Activated naive CD8-positive, alpha-beta T cell treated with anti-CD3 and anti-CD28 coated beads, Interleukin-2, amount 10 ng/mL, durations not matched to agents 7 days and 5 days (primary cell): ENCODE results near the gene PRKD1. TPM values are rescaled to one million over a fixed set of nuclear protein-coding genes. Genes with fewer than 3 reads are reported as not detected.

Experiments used
- ATAC-seq: fragments of 150-1000 bp; cut with Tn5 transposase; one replicate; pipeline ENCODE4 v1.10.0; 2021; ENCODE audit warnings: low read depth, moderate library complexity
- POLR2A ChIA-PET: fragments of 350-600 bp; sonication (Branson Sonifier 250); formaldehyde crosslinking; loops from one replicate; lab custom pipeline; 2021; ENCODE audit warnings: antibody characterized with exemption; lab: Charles Lee
- DNase-seq: peaks from one replicate; pipeline ENCODE4 v3.0.0; 2021
- H3K27ac Mint-ChIP-seq: one replicate; pipeline ENCODE4 v1.8.0; 2022; ENCODE audit warnings: mild to moderate bottlenecking, mixed read lengths
- H3K27me3 Mint-ChIP-seq: one replicate; pipeline ENCODE4 v1.8.0; 2022; ENCODE audit warnings: mild to moderate bottlenecking, moderate library complexity, mixed read lengths
- H3K36me3 Mint-ChIP-seq: one replicate; pipeline ENCODE4 v1.8.0; 2021; ENCODE audit warnings: mild to moderate bottlenecking, mixed read lengths
- H3K4me1 Mint-ChIP-seq: one replicate; pipeline ENCODE4 v1.8.0; 2021; ENCODE audit warnings: mixed read lengths
- H3K4me3 Mint-ChIP-seq: one replicate; pipeline ENCODE4 v1.8.0; 2022; ENCODE audit warnings: mild to moderate bottlenecking, moderate library complexity, mixed read lengths
- H3K9me3 Mint-ChIP-seq: one replicate; pipeline ENCODE4 v1.8.0; 2021; ENCODE audit warnings: mixed read lengths
- total RNA-seq, 2 experiments: library from RNA; stranded (reverse); gene quantifications; one replicate each; pipeline ENCODE4 v1.2.3, GENCODE V29; 2021

Gene PRKD1
- total RNA-seq: not detected

DNA sequence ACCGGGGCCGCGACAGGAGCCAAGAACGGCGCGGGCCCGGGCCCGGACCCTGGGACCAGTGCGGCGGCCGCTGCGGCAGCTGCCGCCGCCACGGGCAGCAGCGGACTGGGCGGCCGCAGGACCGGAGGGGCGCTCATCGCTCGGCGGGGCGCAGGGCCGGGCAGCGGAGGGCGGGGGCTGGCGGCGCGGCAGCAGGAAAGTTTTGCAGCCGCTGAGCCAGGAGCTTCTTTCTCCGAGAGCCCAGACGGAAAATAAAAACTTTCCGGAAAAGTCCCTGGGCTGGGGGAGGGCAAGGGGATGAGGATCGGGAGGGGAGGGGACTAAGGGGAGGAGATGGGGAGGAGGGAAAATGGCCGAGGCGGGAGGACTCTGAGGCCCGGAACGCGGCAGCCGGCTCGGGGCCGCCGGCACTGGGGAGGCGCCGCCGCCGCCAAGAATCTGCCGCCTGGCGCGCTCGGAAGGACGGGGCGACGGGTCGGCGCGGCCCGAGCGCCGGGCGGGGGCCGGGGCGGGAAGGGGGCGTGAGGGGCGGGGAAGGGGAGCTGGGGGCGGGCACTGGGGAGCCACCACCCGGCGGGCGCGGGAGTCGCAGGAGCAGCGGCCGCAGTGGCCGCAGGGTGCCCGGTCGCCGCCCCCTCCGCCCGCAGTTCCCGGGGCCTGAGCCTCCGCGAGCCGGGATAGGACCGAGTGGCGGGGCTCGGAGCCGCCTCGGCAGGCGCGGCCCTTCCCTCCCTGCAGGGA is at the start of gene PRKD1:
Gene PRKD1 (minus strand): TSS at position 472 of the 741 bp plus-strand sequence.
- POLR2A ChIA-PET: no interaction called here

DNA sequence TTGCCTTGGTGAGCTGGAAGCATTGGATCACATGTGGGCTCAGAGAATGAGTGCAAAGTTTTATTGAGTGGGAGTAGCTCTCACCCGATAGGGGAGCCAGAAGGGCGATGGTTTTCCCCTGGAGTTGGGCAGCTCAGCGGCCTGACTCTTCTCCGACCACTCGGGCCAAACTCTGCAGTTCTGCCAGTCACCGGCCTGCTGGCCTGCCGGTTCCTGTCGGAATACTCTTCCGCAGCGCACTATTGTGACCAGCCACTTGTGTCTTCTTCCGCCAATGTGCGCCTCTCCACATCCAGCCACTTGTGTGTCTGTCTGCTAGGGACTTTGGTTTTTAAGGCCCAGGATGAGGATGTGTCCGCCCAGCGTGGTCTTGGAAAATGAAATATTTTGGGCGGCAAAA is 43.5 kb upstream of the PRKD1 start:
- Mint-ChIP-seq H3K4me1 (no peaks in the 10 kb centered on the region), H3K36me3 (no peaks in the 10 kb centered on the region), H3K9me3 (peaks cover 11% of the 10 kb centered on the region), H3K27me3 (no peaks in the 10 kb centered on the region), H3K27ac (no peak overlapping the region), H3K4me3 (no peak overlapping the region)
- POLR2A ChIA-PET: no interaction called here
- ATAC-seq: no peak
- DNase-seq: no peak

More for the DNA sequence above, at the start of gene PRKD1:
- Mint-ChIP-seq H3K4me3 (peak within 1 kb of the TSS; percentile 68), H3K36me3 (peaks cover 3% of the 10 kb centered on the region), H3K27me3 (peaks cover 26% of the 10 kb centered on the region), H3K9me3 (no peaks in the 10 kb centered on the region), H3K27ac (no peak within 1 kb of the TSS), H3K4me1 (peaks cover 5% of the 10 kb centered on the region)
- ATAC-seq: no peak
- DNase-seq: no peak

DNA sequence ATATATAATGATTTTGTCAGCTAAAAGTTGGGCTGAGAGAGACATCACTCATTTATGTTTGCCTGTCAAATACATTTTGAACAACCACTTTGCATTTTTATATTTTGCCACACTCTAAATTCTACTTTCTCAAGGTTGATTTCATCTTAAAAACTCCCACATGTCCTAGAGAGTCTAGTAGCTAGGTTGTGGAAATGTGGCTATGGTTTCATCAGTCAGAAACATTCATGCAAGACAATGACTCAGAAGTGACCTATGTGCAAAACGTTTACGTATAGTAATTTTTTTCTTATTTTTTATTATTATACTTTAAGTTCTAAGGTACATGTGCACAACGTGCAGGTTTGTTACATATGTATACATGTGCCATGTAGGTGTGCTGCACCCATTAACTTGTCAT is 27.4 kb upstream of the PRKD1 start:
- ATAC-seq (no peak), DNase-seq (no peak)
- no peaks in the 10 kb centered on the region for H3K4me1 Mint-ChIP-seq
- H3K36me3 Mint-ChIP-seq: no peaks in the 10 kb centered on the region
- H3K27ac Mint-ChIP-seq: no peak overlapping the region
- H3K4me3 Mint-ChIP-seq: no peak overlapping the region
- H3K9me3 Mint-ChIP-seq: no peaks in the 10 kb centered on the region
- POLR2A ChIA-PET: no interaction called here
- H3K27me3 Mint-ChIP-seq: no peaks in the 10 kb centered on the region

DNA sequence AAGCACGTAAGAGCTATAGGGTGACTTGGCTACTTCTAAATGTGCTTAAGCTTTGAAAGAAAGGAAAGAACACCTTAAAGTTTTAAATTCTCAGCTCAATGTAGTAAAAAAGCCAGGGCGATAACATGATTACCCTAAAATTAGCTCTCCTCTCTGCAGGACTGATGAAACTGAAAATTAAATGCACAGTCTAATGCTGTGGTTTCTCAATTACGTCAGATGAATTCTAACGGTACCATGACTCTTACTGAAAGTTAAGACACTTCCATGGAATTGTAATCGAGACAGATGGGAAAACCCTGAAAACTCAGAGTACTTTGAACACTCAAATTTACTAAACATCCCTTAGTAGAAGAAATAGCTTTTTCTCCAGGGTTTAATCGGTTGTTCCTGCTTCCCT is 25.9 kb upstream of the PRKD1 start:
- Mint-ChIP-seq H3K27me3 (no peaks in the 10 kb centered on the region), H3K4me3 (no peak overlapping the region)
- POLR2A ChIA-PET: no interaction called here

DNA sequence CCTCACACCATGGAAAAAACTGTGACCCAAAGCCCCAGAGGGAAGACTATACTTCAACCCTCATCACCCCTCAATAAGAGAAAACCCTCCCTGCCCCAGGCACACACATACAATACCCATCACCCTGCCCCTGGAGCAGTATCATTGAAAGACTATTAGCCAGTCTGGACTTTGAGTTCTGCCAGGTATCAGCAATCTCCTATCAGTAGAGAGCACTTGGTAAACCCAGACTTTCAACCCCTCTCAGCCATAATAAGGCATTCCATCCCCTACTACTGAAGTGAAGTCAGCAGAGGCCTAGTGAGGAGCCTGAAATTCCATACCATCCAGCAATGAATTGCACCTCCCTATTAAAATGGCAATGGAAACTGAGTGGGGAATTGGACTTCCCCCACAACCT is 16.4 kb upstream of the PRKD1 start:
- no peak for DNase-seq
- no peak for ATAC-seq
- peaks cover 19% of the 10 kb centered on the region for H3K9me3 Mint-ChIP-seq
- H3K27me3 Mint-ChIP-seq: no peaks in the 10 kb centered on the region
- no peak overlapping the region for H3K4me3 Mint-ChIP-seq
- no peaks in the 10 kb centered on the region for H3K4me1 Mint-ChIP-seq
- H3K36me3 Mint-ChIP-seq: no peaks in the 10 kb centered on the region
- POLR2A ChIA-PET: no interaction called here
- no peak overlapping the region for H3K27ac Mint-ChIP-seq

More for the DNA sequence above, 25.9 kb upstream of the PRKD1 start:
- Mint-ChIP-seq H3K4me1 (no peaks in the 10 kb centered on the region), H3K36me3 (no peaks in the 10 kb centered on the region), H3K9me3 (no peaks in the 10 kb centered on the region), H3K27ac (no peak overlapping the region)
- DNase-seq (no peak), ATAC-seq (no peak)

DNA sequence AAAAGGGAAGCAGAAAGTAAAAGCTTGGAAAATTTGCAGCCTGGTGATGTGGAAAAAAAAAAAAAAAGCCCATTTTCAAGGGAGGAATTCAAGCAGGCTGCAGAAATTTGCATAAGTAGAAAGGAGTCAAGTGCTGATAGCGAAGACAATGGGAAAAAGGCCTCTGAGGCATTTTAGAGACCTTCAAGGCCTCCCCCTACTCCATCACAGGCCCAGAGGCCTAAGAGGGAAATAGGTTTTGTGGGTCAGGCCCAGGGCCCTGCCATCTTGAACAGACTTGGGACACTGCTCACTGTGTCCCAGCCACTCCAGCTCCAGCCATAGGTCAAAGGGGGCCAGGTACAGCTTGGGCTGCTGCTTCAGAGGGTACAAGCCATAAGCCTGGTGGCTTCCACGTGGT is 13.8 kb upstream of the PRKD1 start:
- H3K4me1 Mint-ChIP-seq: no peaks in the 10 kb centered on the region
- H3K27me3 Mint-ChIP-seq: no peaks in the 10 kb centered on the region
- DNase-seq: no peak
- POLR2A ChIA-PET: no interaction called here
- no peak for ATAC-seq
- H3K27ac Mint-ChIP-seq: no peak overlapping the region
- no peak overlapping the region for H3K4me3 Mint-ChIP-seq
- H3K9me3 Mint-ChIP-seq: peaks cover 15% of the 10 kb centered on the region
- H3K36me3 Mint-ChIP-seq: no peaks in the 10 kb centered on the region

DNA sequence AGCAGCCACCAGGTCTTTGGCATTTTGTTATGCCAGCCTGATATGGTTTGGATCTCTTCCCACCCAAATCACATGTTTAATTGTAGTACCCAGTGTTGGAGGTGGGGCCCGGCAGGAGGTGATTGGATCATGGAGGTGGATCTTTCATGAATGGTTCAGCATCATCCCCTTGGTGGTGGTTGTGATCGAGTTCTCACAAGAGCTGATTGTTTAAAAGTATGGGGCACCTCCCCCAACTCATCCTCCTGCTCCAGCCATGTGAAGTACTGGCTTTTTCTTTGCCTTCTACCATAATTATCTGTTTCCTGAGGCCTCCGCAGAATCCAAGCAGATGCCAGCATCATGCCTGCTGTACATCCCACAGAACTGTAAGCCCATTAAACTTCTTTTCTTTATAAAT is 12.8 kb upstream of the PRKD1 start:
- Mint-ChIP-seq H3K27me3 (no peaks in the 10 kb centered on the region), H3K27ac (no peak overlapping the region), H3K9me3 (peaks cover 13% of the 10 kb centered on the region), H3K36me3 (no peaks in the 10 kb centered on the region), H3K4me3 (no peak overlapping the region), H3K4me1 (no peaks in the 10 kb centered on the region)
- no peak for DNase-seq
- POLR2A ChIA-PET: no interaction called here
- ATAC-seq: no peak

DNA sequence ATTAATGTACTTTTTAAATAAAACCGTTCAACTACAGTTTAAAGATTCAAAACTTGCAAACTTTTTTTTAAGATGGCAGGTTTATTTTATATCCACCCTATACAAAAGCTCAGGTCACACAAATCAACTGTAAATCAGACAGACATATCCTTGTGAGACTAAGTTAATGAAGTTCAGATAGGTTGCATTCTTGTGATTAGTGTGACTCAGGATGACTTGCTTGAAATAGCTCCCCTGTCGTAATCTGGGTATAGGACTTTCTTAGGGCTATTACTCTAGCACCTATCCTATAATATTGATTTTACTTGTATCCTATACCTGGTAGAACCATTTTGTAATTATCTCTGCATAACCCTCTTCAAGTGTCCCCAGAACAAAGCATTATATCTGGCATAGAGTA is 9.5 kb upstream of the PRKD1 start:
- Mint-ChIP-seq H3K27ac (no peak overlapping the region), H3K36me3 (no peaks in the 10 kb centered on the region), H3K27me3 (peaks cover 1% of the 10 kb centered on the region), H3K9me3 (no peaks in the 10 kb centered on the region), H3K4me3 (no peak overlapping the region), H3K4me1 (no peaks in the 10 kb centered on the region)
- DNase-seq (no peak), ATAC-seq (no peak)
- POLR2A ChIA-PET: no interaction called here

DNA sequence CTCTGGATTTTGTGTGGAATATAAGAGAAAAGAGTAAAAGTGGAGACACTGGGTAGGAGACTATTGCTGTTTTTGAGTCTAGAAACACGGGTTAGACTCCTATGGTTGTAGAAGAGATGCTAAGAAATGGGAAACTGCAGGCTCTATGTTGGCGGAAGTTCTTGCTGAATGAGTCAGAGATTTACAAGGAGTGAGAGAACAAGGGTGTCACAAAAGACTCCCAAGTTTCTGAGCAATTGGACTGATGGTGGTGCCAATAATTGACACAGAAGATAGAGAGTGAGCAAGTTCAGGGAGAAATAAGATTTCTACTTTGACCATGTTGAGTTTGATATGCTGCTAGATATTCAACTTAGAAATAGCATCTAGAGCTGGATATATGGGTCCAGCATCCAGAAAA is 2.6 kb upstream of the PRKD1 start:
- peaks cover 3% of the 10 kb centered on the region for H3K36me3 Mint-ChIP-seq
- POLR2A ChIA-PET: no interaction called here
- H3K4me3 Mint-ChIP-seq: no peak overlapping the region
- ATAC-seq: no peak
- no peak for DNase-seq
- peaks cover 24% of the 10 kb centered on the region for H3K27me3 Mint-ChIP-seq
- H3K27ac Mint-ChIP-seq: no peak overlapping the region
- peaks cover 5% of the 10 kb centered on the region for H3K4me1 Mint-ChIP-seq
- no peaks in the 10 kb centered on the region for H3K9me3 Mint-ChIP-seq

DNA sequence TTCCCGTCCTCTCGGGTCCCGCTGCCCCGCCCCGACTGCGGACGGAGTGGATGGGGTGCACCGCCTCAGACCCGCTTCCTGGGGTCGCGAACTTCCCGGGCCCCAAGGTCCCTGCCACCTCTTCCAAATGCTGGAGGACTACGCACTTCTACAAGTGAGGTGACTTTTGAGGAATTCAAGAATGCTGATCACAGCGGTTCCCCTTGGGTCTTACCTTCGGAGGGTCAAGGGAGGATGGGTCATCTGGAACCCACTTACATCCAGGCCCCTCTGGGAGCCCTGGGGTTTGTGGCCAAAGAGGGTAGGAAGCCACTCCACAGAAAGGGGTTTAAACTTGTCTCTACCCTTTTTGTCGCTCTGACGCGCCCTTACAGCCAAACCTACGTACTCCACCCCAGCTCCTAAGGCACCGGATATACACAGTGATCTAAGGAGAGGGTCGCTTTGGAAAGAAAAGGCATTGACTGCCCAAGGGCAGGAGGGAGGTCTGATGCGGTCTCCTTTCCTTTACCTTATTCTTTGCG is 532 bp upstream of the PRKD1 start:
- Mint-ChIP-seq H3K27me3 (peaks cover 27% of the 10 kb centered on the region), H3K4me1 (peaks cover 5% of the 10 kb centered on the region), H3K27ac (no peak overlapping the region), H3K9me3 (no peaks in the 10 kb centered on the region), H3K36me3 (peaks cover 3% of the 10 kb centered on the region), H3K4me3 (no peak overlapping the region)
- ATAC-seq: no peak
- POLR2A ChIA-PET: no interaction called here
- no peak for DNase-seq

DNA sequence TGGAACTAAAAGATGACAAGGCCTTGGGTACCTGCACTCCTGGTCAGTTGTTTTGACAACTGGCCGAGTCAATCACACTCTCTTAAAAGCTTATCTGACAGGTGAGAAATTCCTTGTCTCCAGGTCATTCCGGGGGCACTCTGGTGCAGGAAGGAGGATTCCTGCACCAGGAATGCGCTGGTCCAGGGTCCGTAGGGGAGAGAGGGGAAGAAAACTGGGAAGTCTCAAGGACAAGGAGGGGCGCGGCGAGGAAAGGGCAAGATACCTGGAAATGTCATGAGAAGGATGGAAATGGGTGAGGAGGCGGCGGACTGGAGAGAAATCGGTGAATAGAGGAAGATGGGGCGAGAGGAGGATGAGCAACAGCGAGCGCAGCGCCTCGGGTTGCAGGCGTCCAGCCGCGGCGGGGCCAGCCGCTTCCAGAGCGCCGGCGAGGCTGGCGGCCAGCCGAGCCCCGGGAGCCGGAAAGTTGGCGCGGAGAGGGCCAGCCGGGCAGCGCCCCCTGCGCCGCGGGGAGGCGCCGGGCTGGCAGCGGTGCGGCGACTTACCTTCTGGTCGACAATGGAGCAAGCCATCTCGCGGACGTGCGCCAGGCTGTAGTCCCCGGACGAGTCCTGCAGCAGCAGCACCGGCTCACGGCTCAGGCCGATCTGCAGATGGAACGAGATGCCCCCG is 809 bp downstream of the PRKD1 start:
- Mint-ChIP-seq H3K36me3 (peaks cover 3% of the 10 kb centered on the region), H3K4me1 (peaks cover 5% of the 10 kb centered on the region), H3K27ac (no peak overlapping the region), H3K9me3 (no peaks in the 10 kb centered on the region), H3K27me3 (peaks cover 26% of the 10 kb centered on the region), H3K4me3 (peak overlapping the region; percentile 68)
- ATAC-seq (no peak), DNase-seq (no peak)
- POLR2A ChIA-PET: no interaction called here

DNA sequence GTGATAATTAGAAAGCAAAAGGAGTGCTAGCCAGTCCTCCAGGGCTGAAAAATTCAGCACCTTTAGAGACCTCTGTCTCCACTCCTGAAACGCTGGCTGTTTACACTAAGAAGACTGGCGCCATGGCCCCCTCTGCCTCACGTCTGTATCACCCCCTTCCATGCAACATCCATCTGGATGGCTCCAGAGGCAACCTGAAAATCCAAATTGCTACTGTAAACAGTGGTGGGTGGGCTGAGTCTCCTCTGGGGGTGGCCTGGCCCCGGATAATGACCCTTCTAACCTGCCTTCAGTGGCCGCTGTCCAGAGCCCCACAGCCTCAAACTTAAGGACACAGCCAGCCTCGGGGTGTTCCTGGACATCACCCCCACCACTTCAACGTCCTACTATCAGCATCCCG is 1.4 kb downstream of the PRKD1 start:
- no peak overlapping the region for H3K27ac Mint-ChIP-seq
- ATAC-seq (no peak), DNase-seq (no peak)
- H3K9me3 Mint-ChIP-seq: no peaks in the 10 kb centered on the region
- peak overlapping the region; percentile 68 for H3K4me3 Mint-ChIP-seq
- POLR2A ChIA-PET: no interaction called here
- H3K27me3 Mint-ChIP-seq: peaks cover 26% of the 10 kb centered on the region
- peaks cover 3% of the 10 kb centered on the region for H3K36me3 Mint-ChIP-seq
- peaks cover 5% of the 10 kb centered on the region for H3K4me1 Mint-ChIP-seq

DNA sequence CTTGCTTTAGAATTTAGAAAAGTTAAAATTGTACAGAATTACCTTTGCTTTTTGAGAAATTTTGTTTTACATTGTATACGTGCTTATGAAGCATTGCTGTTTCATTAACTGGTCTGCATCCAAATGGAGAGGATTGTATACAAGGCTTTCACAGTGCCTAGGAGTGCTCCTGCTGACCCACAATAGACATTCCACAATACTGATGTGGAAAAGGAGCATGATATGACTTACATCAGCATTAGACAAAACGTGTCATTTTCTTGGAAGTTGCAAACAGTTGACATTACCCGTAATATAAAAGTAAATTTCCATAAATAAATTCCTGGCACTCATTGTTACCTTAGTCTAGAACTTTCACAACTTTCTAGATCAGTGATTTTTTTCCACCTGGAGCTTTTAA is 1.9 kb downstream of the PRKD1 start:
- ATAC-seq (no peak), DNase-seq (no peak)
- Mint-ChIP-seq H3K36me3 (peaks cover 3% of the 10 kb centered on the region), H3K4me1 (peaks cover 5% of the 10 kb centered on the region), H3K9me3 (no peaks in the 10 kb centered on the region), H3K27ac (no peak overlapping the region), H3K27me3 (peaks cover 25% of the 10 kb centered on the region), H3K4me3 (no peak overlapping the region)
- POLR2A ChIA-PET: no interaction called here

DNA sequence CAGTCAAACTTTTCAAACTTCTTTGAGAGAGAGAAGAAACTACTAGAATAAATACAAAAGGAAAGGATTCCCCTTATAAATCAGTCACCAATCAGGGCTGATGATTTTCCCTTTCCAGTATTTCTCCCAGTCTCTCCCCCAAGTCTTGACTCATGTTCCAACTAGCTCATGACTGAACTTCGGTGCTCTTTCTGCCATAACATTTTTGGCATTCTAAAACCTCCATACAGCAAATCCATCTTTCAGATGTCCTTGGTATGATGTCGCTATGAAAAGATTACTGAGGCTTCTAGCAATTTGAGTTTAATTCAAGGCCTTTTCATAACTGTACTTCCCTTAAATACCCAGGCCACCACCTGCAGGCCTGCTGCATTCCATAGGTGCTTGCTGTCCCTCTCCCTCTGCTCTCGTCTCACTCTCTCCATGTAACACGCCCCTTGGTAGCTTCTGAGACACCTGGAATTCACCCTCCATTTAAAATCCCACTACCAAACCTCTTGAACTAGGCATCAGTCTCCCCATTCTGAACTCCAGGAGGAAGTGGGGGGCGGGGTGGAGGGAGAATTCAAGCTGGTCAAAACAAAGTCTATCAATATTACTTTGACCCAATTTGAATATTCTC is 2.4 kb downstream of the PRKD1 start:
- POLR2A ChIA-PET: no interaction called here
- Mint-ChIP-seq H3K4me1 (peaks cover 5% of the 10 kb centered on the region), H3K4me3 (no peak overlapping the region), H3K36me3 (peaks cover 3% of the 10 kb centered on the region), H3K9me3 (no peaks in the 10 kb centered on the region), H3K27ac (no peak overlapping the region), H3K27me3 (peaks cover 23% of the 10 kb centered on the region)
- DNase-seq (no peak), ATAC-seq (no peak)
